Activated T-cell treated with anti-CD3 and anti-CD28 coated beads for 24 hours (primary cell): Measurements from ENCODE around the gene CAPN2.
"Not testable (repeated sequence)": the region's sequence is repeated elsewhere in the genome, so short reads cannot be mapped to it uniquely, and the experiment has no call there.

Experiments
- DNase-seq: peaks from one replicate; pipeline ENCODE4 v3.0.0-alpha.2; 2020; ENCODE audit warnings: low read depth

The CAPN2 gene

GRCh38 chr1:223792046-223792445 is 79.7 kb downstream of the CAPN2 start:
- no peak for DNase-seq

DNA sequence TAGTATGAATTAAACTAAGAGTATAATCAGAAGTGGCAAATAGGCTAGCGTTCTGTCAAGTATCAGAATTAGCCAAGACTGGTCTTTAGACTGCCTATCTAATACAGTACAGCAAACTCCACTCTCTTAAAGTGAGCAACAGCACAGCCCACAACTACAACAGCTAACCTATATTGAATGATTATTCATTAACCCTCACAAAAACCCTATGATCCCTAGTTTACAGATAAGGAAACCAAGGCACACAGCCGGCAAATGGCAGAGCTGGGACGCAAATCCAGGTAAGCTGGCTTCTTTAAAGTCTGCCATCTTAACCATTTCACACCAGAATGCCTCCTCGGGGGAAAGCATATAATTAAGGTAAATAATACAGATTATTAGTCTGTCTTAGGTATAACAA is 81.4 kb downstream of the CAPN2 start:
- no peak for DNase-seq

GRCh38 chr1:223794136-223794880 is 82.0 kb downstream of the CAPN2 start:
- no peak for DNase-seq

DNA sequence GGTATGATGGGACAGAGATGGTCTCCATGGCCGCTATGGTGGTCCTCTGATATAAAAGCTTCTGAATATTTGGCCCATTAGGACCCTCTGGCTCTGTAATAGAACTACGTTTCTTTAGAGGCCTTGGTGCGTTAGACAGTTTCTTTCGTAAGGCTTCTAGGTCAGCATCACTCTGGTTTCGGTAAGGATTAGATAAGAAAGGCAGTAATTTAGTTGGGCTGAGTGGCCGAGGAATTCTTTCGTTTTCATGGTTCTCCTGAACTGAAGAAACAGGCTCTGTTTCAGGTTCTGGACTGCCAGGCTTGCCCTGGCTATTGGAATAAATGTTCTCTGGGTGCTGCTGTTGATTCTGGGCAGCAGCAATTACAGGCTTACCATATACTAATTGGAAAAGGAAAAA is 83.9 kb downstream of the CAPN2 start:
- no peak for DNase-seq

- DNase-seq: no peak
Measured at GRCh38 chr1:223802032-223802431, 89.7 kb downstream of the CAPN2 start.

DNA sequence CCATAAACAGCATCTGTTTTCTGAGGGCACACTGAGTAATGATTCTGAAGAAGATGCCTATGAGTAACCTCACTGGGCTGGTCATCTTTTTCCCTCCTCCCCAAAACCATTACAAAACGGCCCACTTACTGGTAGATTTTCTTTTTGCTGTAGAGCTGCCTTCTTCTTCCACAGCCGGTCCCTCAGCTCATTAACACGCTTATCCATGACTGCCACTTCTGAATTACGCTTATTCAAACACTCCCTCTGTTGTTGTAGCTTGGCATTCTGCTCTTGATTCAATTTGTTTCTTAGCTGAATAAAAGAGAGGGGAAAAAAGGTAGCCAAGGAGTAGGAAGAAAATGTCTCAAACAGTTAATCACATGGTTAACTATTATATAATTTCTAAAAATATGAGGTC is 90.3 kb downstream of the CAPN2 start:
- no peak for DNase-seq

DNA sequence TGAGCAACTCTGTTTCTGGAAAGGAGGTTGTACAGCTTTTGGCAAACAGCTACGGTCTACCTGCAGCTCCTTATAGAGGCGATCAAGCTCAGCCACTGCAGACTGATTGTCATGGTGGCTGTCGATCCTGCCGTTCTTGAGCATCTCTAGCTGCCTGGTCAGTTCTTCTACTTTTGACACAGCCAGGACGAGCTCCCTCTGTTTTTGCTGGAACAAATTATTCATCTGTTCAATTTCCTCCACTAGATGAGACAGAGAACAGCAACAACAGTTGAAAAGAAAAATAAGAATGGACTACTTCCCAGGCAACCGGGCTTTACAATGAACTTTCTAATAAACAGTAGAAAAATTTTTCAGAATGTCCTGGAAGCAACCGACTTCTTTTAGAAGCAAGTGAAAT is 90.9 kb downstream of the CAPN2 start:
- DNase-seq: no peak

DNA sequence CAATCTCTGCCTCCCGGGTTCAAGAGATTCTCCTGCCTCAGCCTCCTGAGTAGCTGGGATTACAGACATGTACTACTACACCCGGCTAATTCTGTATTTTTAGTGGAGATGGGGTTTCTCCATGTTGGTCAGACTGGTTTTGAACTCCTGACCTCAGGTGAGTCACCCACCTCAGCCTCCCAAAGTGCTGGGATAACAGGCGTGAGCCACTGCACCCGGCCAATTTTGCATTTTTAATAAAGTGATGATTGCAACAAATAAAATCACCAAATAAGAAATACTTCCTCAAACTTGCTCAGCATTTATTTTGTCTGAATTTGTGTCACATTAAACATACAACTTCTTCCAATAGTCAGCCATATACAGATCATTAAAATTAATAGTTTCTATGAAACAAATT is 97.6 kb downstream of the CAPN2 start:
- DNase-seq: not testable (repeated sequence)

- no peak for DNase-seq
Measured at GRCh38 chr1:223810586-223810985, 98.2 kb downstream of the CAPN2 start.

DNA sequence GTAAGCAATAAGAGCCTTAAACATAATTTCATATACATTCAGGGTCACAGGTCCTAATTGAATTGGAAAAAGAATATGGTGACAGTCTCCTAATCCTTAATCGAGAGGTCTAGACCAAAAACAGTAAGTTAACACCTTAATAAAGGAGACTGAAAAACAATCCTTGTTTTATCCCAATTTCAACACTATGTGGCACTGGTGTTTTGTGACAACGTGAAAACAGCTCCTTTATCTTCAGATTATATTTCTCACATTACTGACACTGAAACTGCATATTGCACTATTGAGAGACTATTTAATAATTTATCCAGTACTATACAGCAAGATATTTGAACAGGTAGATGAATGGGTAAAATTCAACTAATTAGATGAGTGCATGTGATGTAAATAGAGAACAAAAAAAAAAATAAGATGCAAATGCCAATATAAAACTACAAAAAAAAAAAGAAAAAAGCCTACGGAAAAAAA is 99.3 kb downstream of the CAPN2 start:
- no peak for DNase-seq

GRCh38 chr1:223813645-223814044 is 101.3 kb downstream of the CAPN2 start:
- DNase-seq: no peak

- DNase-seq: no peak
Measured at GRCh38 chr1:223815020-223815853, 102.9 kb downstream of the CAPN2 start.

DNA sequence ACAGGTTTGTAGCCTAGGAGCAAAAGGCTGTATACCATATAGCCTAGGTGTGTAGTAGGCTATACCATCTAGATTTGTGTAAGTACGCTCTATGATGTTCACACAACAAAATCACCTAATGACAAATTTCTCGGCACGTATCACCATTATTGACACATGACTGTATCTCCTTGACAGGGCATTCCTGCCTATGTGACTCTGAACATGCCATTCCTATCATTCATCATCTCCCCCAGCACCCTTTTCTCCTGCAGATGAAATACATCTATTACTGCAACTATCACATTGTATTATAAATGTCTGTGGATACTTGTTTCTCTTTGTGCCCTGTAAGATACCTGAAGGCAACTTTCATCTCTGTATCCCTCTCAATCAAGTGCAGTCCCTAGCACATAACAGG is 103.5 kb downstream of the CAPN2 start:
- DNase-seq: no peak

GRCh38 chr1:223817265-223817664 is 104.9 kb downstream of the CAPN2 start:
- DNase-seq: not testable (repeated sequence)

- DNase-seq: no peak
Measured at GRCh38 chr1:223819730-223820514, 107.6 kb downstream of the CAPN2 start.

DNA sequence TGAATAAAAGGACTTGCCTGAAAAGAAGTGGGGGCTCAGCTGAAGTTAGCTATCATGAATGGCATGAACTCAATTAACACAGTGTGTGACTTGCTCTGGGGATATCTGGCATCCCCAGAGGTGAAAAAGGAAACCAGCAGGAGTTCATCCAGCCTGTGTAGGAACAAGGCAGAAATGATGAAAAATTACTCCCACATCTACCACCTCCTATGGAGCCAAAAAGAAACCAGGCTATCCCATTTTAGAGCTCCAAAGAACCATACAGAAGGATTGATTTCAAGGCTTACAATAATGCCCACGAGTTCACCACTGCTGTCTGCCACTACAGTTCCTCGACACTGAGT is 108.1 kb downstream of the CAPN2 start:
- DNase-seq: no peak

DNA sequence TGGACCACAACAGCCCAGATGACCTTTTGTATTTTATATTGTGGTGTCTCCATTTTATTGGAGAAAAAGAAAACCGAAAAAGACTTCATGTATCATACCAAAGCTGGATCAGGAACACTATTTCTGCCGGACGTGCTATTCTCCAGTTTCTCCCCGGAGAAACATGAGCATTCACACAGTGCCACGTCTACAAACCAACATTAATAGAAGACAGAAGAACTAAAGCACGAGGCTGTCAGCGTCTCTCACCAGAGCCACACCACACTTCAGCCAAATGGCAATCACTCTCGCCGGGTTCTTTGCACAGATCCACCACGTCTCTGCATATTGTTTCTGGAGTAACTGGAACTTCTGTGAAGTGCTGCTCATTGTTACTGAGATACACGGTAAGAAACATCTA is 108.6 kb downstream of the CAPN2 start:
- DNase-seq: no peak

- no peak for DNase-seq
Measured at GRCh38 chr1:223824287-223824686, 111.9 kb downstream of the CAPN2 start.

GRCh38 chr1:223824712-223825111 is 112.4 kb downstream of the CAPN2 start:
- DNase-seq: no peak
